GM23338 (cell line): ENCODE results near the gene ADAM30. TPM values are rescaled to one million over a fixed set of nuclear protein-coding genes. Genes with fewer than 3 reads are reported as not detected.

ENCODE experiments used
- ATAC-seq: fragments of 200-7000 bp; cut with Tn5 transposase; 3 replicates; pipeline ENCODE4 v1.9.1; 2020
- DNase-seq: peaks from one replicate; pipeline ENCODE4 v3.0.0-alpha.2; 2015; ENCODE audit warnings: low spot score
- H2AFZ ChIP-seq: fragments of 200-600 bp; sonication (generic); 2 replicates; pipeline ENCODE4 v1.8.0; 2016; ENCODE audit warnings: antibody characterized with exemption, mild to moderate bottlenecking, moderate library complexity
- H3F3A ChIP-seq: fragments of 200-600 bp; sonication (generic); replicated peaks from 2 replicates; pipeline ENCODE4 v1.8.0; 2017; ENCODE audit warnings: antibody characterized with exemption, mixed run types, low read depth
- H3K27ac ChIP-seq: fragments of 200-600 bp; sonication (generic); 2 replicates; pipeline ENCODE4 v1.6.1; 2016; ENCODE audit warnings: low read depth
- H3K27me3 ChIP-seq: fragments of 200-600 bp; sonication (generic); 2 replicates; pipeline ENCODE4 v1.8.0; 2016; ENCODE audit warnings: mild to moderate bottlenecking, mixed run types, moderate library complexity; ENCODE audit not compliant: insufficient read depth
- H3K36me3 ChIP-seq: fragments of 200-600 bp; sonication (generic); 2 replicates; pipeline ENCODE4 v1.8.0; 2016; ENCODE audit warnings: mild to moderate bottlenecking; ENCODE audit not compliant: insufficient read depth
- H3K4me1 ChIP-seq: fragments of 200-600 bp; sonication (generic); 2 replicates; pipeline ENCODE4 v1.8.0; 2016; ENCODE audit warnings: mild to moderate bottlenecking, moderate library complexity; ENCODE audit not compliant: insufficient read depth
- H3K4me2 ChIP-seq: fragments of 200-600 bp; sonication (generic); 2 replicates; pipeline ENCODE4 v1.7.1; 2017; ENCODE audit warnings: mixed run types
- H3K4me3 ChIP-seq: fragments of 200-600 bp; sonication (generic); 2 replicates; pipeline ENCODE4 v1.6.1; 2016; ENCODE audit warnings: mixed run types
- H3K79me2 ChIP-seq: fragments of 200-600 bp; sonication (generic); replicated peaks from 2 replicates; pipeline ENCODE4 v1.8.0; 2017; ENCODE audit warnings: mild to moderate bottlenecking; ENCODE audit not compliant: insufficient read depth
- H3K9me2 ChIP-seq: fragments of 200-600 bp; sonication (generic); 2 replicates; pipeline ENCODE4 v1.8.0; 2017; ENCODE audit not compliant: insufficient read depth
- H4K20me1 ChIP-seq: fragments of 200-600 bp; sonication (generic); replicated peaks from 2 replicates; pipeline ENCODE4 v1.8.0; 2017; ENCODE audit warnings: mild to moderate bottlenecking; ENCODE audit not compliant: insufficient read depth
- H3K27ac Mint-ChIP-seq: 2 replicates; pipeline ENCODE4 v1.8.0; 2020; ENCODE audit warnings: inconsistent platforms, mild to moderate bottlenecking, moderate library complexity, mixed read lengths
- H3K27me3 Mint-ChIP-seq: 3 replicates; pipeline ENCODE4 v1.8.0; 2022; ENCODE audit warnings: low read depth, mild to moderate bottlenecking, moderate library complexity, mixed read lengths, inconsistent platforms; ENCODE audit not compliant: insufficient read depth, poor library complexity
- H3K36me3 Mint-ChIP-seq: 3 replicates; pipeline ENCODE4 v1.8.0; 2021; ENCODE audit warnings: low read depth, mild to moderate bottlenecking, inconsistent platforms, moderate library complexity, mixed read lengths
- H3K4me1 Mint-ChIP-seq: 3 replicates; pipeline ENCODE4 v1.8.0; 2020; ENCODE audit warnings: mild to moderate bottlenecking, inconsistent platforms, mixed read lengths
- H3K4me3 Mint-ChIP-seq: 3 replicates; pipeline ENCODE4 v1.8.0; 2021; ENCODE audit warnings: moderate library complexity, mild to moderate bottlenecking, inconsistent platforms, mixed read lengths
- H3K9me3 Mint-ChIP-seq: 3 replicates; pipeline ENCODE4 v1.8.0; 2020; ENCODE audit warnings: moderate library complexity, mild to moderate bottlenecking, inconsistent platforms, mixed read lengths
- CREB1 ChIP-seq: fragments of 250-450 bp; sonication (Bioruptor Pico); IDR thresholded peaks from 2 replicates; pipeline ENCODE4 v1.5.0; 2020; ENCODE audit warnings: low read depth, mild to moderate bottlenecking, moderate library complexity
- EZH2phosphoT487 ChIP-seq: fragments of 200-600 bp; sonication (generic); IDR thresholded peaks from one replicate; pipeline ENCODE4 v1.8.1; 2018; ENCODE audit warnings: antibody characterized with exemption; ENCODE audit not compliant: unreplicated experiment
- NANOG ChIP-seq: IDR thresholded peaks from 2 replicates; pipeline ENCODE4 v1.6.1; 2016; ENCODE audit warnings: antibody characterized with exemption, borderline replicate concordance
- STAT1 ChIP-seq: IDR thresholded peaks from one replicate; pipeline ENCODE4 v1.6.1; 2016; ENCODE audit warnings: antibody characterized with exemption; ENCODE audit not compliant: unreplicated experiment
- ZNF114 ChIP-seq: fragments of 250-450 bp; sonication (Bioruptor Pico); IDR thresholded peaks from 2 replicates; pipeline ENCODE4 v1.5.0; 2020; ENCODE audit warnings: mild to moderate bottlenecking, moderate library complexity
- polyA plus RNA-seq: library from polyadenylated mRNA; unstranded; fragments of >200 nt; fragmentation: Nextera tagmentation; extraction: Ambion mirVana; gene quantifications from 2 replicates; pipeline ENCODE4 v1.2.1, GENCODE V29; 2016
- total RNA-seq: library from RNA; depleted of rRNA; stranded (reverse); fragments of >200 nt; shearing (Covaris generic); gene quantifications from 2 replicates; pipeline ENCODE4 v1.2.3, GENCODE V29; 2014
- TF ChIP-seq, protein P1 (sequence below), 2 experiments: fragments of 200-600 bp in 1 of 2; sonication (generic) in 1 of 2; conservative IDR thresholded peaks; 2 replicates each; pipeline versions ENCODE4 v1.5.1 to v1.6.1; 2016 to 2017; ENCODE audit warnings: antibody characterized with exemption in 2 of 2, low read depth in 2 of 2, mild to moderate bottlenecking in 2 of 2, moderate library complexity in 1 of 2
- TF ChIP-seq, protein P2 (sequence below): IDR thresholded peaks from one replicate; pipeline ENCODE4 v1.6.1; 2018; ENCODE audit warnings: antibody characterized with exemption; ENCODE audit not compliant: unreplicated experiment
- TF ChIP-seq, protein P3 (sequence below): fragments of 250-450 bp; sonication (Bioruptor Pico); IDR thresholded peaks from 2 replicates; pipeline ENCODE4 v1.5.0; 2020; ENCODE audit warnings: mild to moderate bottlenecking, moderate library complexity

ADAM30 gene
- total and polyA plus RNA-seq, 2 experiments from 2014 or later = not detected

DNA sequence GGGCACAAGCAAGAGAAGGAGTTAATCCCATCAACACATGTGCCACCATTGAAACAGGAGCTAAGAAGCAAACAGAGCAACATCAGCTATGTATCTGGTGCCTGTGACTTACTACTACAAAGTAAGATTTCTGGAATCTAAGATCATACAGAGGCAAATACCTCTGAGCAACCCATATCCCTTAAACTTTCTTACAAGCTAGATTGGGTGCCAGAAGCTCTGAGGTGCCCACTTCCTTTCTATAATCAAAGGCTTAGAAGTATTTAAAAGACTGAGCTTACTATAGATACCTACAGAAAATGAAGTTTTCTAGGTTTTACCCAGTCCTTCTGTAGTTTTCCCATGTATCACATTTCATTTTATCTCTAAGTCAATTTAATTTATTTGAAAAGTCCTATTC, 44.4 kb upstream of the ADAM30 start (continued):
- TF ChIP-seq EZH2phosphoT487 = no peak
- TF ChIP-seq, protein P1, sequence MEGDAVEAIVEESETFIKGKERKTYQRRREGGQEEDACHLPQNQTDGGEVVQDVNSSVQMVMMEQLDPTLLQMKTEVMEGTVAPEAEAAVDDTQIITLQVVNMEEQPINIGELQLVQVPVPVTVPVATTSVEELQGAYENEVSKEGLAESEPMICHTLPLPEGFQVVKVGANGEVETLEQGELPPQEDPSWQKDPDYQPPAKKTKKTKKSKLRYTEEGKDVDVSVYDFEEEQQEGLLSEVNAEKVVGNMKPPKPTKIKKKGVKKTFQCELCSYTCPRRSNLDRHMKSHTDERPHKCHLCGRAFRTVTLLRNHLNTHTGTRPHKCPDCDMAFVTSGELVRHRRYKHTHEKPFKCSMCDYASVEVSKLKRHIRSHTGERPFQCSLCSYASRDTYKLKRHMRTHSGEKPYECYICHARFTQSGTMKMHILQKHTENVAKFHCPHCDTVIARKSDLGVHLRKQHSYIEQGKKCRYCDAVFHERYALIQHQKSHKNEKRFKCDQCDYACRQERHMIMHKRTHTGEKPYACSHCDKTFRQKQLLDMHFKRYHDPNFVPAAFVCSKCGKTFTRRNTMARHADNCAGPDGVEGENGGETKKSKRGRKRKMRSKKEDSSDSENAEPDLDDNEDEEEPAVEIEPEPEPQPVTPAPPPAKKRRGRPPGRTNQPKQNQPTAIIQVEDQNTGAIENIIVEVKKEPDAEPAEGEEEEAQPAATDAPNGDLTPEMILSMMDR (conservative IDR thresholded peaks at IDR 0.05; ENCODE audit: low read depth in 2 of 2) = no peak
- TF ChIP-seq, protein P2, sequence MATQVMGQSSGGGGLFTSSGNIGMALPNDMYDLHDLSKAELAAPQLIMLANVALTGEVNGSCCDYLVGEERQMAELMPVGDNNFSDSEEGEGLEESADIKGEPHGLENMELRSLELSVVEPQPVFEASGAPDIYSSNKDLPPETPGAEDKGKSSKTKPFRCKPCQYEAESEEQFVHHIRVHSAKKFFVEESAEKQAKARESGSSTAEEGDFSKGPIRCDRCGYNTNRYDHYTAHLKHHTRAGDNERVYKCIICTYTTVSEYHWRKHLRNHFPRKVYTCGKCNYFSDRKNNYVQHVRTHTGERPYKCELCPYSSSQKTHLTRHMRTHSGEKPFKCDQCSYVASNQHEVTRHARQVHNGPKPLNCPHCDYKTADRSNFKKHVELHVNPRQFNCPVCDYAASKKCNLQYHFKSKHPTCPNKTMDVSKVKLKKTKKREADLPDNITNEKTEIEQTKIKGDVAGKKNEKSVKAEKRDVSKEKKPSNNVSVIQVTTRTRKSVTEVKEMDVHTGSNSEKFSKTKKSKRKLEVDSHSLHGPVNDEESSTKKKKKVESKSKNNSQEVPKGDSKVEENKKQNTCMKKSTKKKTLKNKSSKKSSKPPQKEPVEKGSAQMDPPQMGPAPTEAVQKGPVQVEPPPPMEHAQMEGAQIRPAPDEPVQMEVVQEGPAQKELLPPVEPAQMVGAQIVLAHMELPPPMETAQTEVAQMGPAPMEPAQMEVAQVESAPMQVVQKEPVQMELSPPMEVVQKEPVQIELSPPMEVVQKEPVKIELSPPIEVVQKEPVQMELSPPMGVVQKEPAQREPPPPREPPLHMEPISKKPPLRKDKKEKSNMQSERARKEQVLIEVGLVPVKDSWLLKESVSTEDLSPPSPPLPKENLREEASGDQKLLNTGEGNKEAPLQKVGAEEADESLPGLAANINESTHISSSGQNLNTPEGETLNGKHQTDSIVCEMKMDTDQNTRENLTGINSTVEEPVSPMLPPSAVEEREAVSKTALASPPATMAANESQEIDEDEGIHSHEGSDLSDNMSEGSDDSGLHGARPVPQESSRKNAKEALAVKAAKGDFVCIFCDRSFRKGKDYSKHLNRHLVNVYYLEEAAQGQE = no peak
- TF ChIP-seq STAT1 = no peak
- TF ChIP-seq CREB1 (CRISPR knock-in tag) = no peak

DNA sequence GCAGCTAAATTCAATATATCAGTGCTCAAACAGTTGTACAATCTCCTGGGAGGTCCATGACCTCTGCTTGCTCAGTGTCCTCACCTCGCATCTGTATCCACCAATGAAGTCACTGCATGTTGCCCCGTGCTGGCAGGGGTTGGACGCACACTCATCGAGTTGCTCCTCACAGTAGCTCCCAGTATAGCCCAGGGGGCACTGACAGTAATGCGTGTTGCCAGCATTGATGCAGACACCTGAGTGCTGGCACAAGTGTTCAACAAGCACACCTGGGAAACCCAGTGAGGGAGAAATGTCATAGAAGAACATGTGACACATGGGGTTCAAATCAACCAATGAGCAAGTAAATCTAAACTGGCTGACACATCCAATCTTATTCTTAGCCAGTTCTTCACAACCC, 40.9 kb upstream of the ADAM30 start:
- Histone ChIP-seq H3K79me2 (no peaks in the 10 kb centered on the region), H3K9me2 (no peaks in the 10 kb centered on the region), H3K4me2 (no peak overlapping the region), H3K27me3 (no peaks in the 10 kb centered on the region), H4K20me1 (no peaks in the 10 kb centered on the region), H3K4me3 (no peak overlapping the region), H3K4me1 (peaks cover 9% of the 10 kb centered on the region), H3K27ac (no peak overlapping the region), H2AFZ (no peak overlapping the region), H3F3A (no peaks in the 10 kb centered on the region), H3K36me3 (0 out of 2 replicates have a peak, but pooled peaks cover 3% of the 10 kb centered on the region)
- no peak for DNase-seq
- no peaks in the 10 kb centered on the region for H3K9me3 Mint-ChIP-seq
- peaks cover 14% of the 10 kb centered on the region for H3K4me1 Mint-ChIP-seq
- ATAC-seq = no peak
- no peaks in the 10 kb centered on the region for H3K27me3 Mint-ChIP-seq
- H3K36me3 Mint-ChIP-seq = peaks cover 25% of the 10 kb centered on the region
- no peak overlapping the region for H3K27ac Mint-ChIP-seq
- no peak overlapping the region for H3K4me3 Mint-ChIP-seq
- TF ChIP-seq, protein P2 = no peak
- TF ChIP-seq EZH2phosphoT487 = no peak
- no peak for TF ChIP-seq STAT1
- TF ChIP-seq NANOG = no peak
- no peak for TF ChIP-seq ZNF114 (CRISPR knock-in tag)
- TF ChIP-seq, protein P3, sequence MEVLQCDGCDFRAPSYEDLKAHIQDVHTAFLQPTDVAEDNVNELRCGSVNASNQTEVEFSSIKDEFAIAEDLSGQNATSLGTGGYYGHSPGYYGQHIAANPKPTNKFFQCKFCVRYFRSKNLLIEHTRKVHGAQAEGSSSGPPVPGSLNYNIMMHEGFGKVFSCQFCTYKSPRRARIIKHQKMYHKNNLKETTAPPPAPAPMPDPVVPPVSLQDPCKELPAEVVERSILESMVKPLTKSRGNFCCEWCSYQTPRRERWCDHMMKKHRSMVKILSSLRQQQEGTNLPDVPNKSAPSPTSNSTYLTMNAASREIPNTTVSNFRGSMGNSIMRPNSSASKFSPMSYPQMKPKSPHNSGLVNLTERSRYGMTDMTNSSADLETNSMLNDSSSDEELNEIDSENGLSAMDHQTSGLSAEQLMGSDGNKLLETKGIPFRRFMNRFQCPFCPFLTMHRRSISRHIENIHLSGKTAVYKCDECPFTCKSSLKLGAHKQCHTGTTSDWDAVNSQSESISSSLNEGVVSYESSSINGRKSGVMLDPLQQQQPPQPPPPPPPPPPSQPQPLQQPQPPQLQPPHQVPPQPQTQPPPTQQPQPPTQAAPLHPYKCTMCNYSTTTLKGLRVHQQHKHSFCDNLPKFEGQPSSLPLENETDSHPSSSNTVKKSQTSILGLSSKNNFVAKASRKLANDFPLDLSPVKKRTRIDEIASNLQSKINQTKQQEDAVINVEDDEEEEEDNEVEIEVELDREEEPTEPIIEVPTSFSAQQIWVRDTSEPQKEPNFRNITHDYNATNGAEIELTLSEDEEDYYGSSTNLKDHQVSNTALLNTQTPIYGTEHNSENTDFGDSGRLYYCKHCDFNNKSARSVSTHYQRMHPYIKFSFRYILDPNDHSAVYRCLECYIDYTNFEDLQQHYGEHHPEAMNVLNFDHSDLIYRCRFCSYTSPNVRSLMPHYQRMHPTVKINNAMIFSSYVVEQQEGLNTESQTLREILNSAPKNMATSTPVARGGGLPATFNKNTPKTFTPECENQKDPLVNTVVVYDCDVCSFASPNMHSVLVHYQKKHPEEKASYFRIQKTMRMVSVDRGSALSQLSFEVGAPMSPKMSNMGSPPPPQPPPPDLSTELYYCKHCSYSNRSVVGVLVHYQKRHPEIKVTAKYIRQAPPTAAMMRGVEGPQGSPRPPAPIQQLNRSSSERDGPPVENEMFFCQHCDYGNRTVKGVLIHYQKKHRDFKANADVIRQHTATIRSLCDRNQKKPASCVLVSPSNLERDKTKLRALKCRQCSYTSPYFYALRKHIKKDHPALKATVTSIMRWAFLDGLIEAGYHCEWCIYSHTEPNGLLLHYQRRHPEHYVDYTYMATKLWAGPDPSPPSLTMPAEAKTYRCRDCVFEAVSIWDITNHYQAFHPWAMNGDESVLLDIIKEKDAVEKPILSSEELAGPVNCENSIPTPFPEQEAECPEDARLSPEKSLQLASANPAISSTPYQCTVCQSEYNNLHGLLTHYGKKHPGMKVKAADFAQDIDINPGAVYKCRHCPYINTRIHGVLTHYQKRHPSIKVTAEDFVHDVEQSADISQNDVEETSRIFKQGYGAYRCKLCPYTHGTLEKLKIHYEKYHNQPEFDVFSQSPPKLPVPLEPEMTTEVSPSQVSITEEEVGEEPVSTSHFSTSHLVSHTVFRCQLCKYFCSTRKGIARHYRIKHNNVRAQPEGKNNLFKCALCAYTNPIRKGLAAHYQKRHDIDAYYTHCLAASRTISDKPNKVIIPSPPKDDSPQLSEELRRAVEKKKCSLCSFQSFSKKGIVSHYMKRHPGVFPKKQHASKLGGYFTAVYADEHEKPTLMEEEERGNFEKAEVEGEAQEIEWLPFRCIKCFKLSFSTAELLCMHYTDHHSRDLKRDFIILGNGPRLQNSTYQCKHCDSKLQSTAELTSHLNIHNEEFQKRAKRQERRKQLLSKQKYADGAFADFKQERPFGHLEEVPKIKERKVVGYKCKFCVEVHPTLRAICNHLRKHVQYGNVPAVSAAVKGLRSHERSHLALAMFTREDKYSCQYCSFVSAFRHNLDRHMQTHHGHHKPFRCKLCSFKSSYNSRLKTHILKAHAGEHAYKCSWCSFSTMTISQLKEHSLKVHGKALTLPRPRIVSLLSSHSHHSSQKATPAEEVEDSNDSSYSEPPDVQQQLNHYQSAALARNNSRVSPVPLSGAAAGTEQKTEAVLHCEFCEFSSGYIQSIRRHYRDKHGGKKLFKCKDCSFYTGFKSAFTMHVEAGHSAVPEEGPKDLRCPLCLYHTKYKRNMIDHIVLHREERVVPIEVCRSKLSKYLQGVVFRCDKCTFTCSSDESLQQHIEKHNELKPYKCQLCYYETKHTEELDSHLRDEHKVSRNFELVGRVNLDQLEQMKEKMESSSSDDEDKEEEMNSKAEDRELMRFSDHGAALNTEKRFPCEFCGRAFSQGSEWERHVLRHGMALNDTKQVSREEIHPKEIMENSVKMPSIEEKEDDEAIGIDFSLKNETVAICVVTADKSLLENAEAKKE (CRISPR knock-in tag) = no peak
